ENCODE results near the gene ABR.

Gene ABR

GRCh38 chr17:1030684-1031532, 148.9 kb downstream of the ABR start:
- Histone ChIP-seq H3K36me3 (replicated peaks) (no peaks in the 10 kb centered on the region), H3K4me1 (no peaks in the 10 kb centered on the region), H3K9me3 (no peaks in the 10 kb centered on the region), H3K27me3 (ENCODE audit: low read depth) (no peaks in the 10 kb centered on the region), H3K4me3 (no peak overlapping the region)
- no peak for DNase-seq (ENCODE audit: low spot score in 2 of 2)
- in situ Hi-C loops (cut with MboI; ENCODE audit: low sequenced_read_pairs), result no loop called here

GRCh38 chr17:1029922-1030644, 149.7 kb downstream of the ABR start:
- H3K9me3 ChIP-seq, result no peaks in the 10 kb centered on the region
- no peaks in the 10 kb centered on the region for H3K27me3 ChIP-seq (ENCODE audit: low read depth)
- no peak overlapping the region for H3K4me3 ChIP-seq
- no peaks in the 10 kb centered on the region for H3K4me1 ChIP-seq
- in situ Hi-C loops (cut with MboI; ENCODE audit: low sequenced_read_pairs), result no loop called here
- no peak for DNase-seq (ENCODE audit: low spot score in 2 of 2)
- no peaks in the 10 kb centered on the region for H3K36me3 ChIP-seq (replicated peaks)

GRCh38 chr17:1029196-1029921, 150.4 kb downstream of the ABR start:
- H3K27me3 ChIP-seq (ENCODE audit: low read depth), result no peaks in the 10 kb centered on the region

GRCh38 chr17:1027044-1027443, 152.7 kb downstream of the ABR start:
- no peaks in the 10 kb centered on the region for H3K9me3 ChIP-seq
- H3K27me3 ChIP-seq (ENCODE audit: low read depth), result no peaks in the 10 kb centered on the region
- DNase-seq (ENCODE audit: low spot score in 2 of 2), result no peak
- no peaks in the 10 kb centered on the region for H3K4me1 ChIP-seq
- no peaks in the 10 kb centered on the region for H3K36me3 ChIP-seq (replicated peaks)
- no peak overlapping the region for H3K4me3 ChIP-seq
- in situ Hi-C loops (cut with MboI; ENCODE audit: low sequenced_read_pairs), result no loop called here

More at GRCh38 chr17:1029196-1029921, 150.4 kb downstream of the ABR start:
- Histone ChIP-seq H3K9me3 (no peaks in the 10 kb centered on the region), H3K4me1 (no peaks in the 10 kb centered on the region), H3K36me3 (replicated peaks) (no peaks in the 10 kb centered on the region), H3K4me3 (no peak overlapping the region)
- in situ Hi-C loops (cut with MboI; ENCODE audit: low sequenced_read_pairs), result no loop called here
- no peak for DNase-seq (ENCODE audit: low spot score in 2 of 2)

DNA sequence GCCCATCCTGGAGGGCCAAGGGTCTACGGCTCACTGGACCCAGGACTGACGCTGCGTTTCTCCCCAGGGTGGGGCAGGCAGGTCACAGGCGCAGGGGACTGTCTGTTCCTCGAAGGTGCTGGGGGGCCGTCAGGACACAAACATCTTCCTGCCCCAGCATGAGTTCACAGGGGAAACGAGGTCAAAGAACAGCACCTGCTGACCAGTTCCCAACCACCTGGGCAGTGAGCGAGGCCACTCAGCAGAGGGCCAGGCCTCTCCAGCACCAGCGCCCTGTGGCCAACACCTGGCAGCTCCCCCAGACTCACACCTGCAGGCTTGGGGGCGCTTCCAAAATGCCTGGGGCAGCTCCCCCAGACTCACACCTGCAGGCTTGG, 153.2 kb downstream of the ABR start:
- Histone ChIP-seq H3K36me3 (replicated peaks) (no peaks in the 10 kb centered on the region), H3K27me3 (ENCODE audit: low read depth) (no peaks in the 10 kb centered on the region), H3K9me3 (no peaks in the 10 kb centered on the region), H3K4me1 (no peaks in the 10 kb centered on the region), H3K4me3 (no peak overlapping the region)
- in situ Hi-C loops (cut with MboI; ENCODE audit: low sequenced_read_pairs), result no loop called here
- no peak for DNase-seq (ENCODE audit: low spot score in 2 of 2)

DNA sequence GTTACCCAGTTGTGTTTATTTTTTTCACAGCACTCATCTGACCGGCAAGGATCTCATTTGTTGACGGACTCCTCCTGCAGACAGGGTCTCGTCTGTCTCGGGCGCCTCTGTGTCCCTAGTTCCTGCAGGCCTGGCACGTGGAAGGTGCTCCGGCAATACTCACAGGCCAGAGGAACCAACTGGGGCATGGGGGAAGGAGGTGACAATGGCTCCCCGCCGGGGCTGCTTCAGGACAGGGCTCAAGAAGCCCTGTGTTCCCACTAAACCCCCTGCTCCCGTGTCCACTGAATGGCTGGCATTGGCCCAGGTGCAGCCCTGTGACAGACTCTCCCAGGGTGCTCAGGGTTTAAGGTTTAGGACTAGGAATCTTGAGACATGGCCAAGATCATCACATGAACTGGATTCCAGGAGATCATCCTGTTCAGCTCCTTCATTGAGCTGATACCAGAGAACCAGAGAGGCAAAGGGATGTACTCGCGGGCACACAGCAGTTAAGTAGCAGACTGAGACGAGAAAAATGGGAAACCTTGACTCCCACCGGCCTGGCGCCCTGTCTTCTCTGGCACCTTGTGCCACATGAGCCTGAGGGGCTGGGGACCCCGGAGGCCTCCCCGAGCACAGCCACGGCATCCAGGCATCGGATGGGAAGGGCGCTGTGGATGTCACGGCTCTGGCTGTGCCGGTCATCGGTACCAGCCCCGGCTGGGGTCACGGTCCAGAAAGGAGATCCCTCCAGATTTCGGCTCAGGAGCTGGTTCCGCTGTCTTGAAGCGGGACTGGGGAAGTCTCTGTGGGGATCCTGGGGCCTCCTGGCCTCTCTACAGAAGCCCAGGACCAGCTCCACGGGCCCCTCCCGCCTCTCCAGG, 153.8 kb downstream of the ABR start:
- no peak for DNase-seq (ENCODE audit: low spot score in 2 of 2)
- no peaks in the 10 kb centered on the region for H3K9me3 ChIP-seq
- H3K4me3 ChIP-seq, result no peak overlapping the region
- no peaks in the 10 kb centered on the region for H3K36me3 ChIP-seq (replicated peaks)
- in situ Hi-C loops (cut with MboI; ENCODE audit: low sequenced_read_pairs), result no loop called here
- H3K4me1 ChIP-seq, result no peaks in the 10 kb centered on the region
- no peaks in the 10 kb centered on the region for H3K27me3 ChIP-seq (ENCODE audit: low read depth)

DNA sequence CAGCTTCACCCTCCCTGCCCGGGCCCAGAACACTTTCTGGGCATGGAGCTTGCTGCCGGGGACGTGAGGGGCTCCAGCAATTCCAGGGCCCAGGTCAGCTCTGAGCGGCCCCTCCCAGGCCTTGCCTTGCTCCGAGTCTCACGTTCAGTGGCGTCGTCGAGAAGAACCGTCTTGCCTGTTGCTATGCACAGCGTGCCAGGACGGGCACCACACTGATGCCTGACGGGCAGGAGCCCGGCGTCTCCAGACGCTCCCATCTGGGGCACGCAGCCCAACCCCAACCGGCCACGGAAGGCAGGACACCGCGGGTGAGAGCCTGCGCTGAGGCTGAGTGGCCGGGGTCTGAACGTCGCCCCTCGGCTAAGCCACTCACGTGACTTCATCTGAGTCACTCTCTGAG, 155.7 kb downstream of the ABR start:
- Histone ChIP-seq H3K9me3 (no peaks in the 10 kb centered on the region), H3K4me1 (no peaks in the 10 kb centered on the region), H3K36me3 (replicated peaks) (no peaks in the 10 kb centered on the region), H3K4me3 (no peak overlapping the region), H3K27me3 (ENCODE audit: low read depth) (no peaks in the 10 kb centered on the region)
- in situ Hi-C loops (cut with MboI; ENCODE audit: low sequenced_read_pairs), result no loop called here
- DNase-seq (ENCODE audit: low spot score in 2 of 2), result no peak

DNA sequence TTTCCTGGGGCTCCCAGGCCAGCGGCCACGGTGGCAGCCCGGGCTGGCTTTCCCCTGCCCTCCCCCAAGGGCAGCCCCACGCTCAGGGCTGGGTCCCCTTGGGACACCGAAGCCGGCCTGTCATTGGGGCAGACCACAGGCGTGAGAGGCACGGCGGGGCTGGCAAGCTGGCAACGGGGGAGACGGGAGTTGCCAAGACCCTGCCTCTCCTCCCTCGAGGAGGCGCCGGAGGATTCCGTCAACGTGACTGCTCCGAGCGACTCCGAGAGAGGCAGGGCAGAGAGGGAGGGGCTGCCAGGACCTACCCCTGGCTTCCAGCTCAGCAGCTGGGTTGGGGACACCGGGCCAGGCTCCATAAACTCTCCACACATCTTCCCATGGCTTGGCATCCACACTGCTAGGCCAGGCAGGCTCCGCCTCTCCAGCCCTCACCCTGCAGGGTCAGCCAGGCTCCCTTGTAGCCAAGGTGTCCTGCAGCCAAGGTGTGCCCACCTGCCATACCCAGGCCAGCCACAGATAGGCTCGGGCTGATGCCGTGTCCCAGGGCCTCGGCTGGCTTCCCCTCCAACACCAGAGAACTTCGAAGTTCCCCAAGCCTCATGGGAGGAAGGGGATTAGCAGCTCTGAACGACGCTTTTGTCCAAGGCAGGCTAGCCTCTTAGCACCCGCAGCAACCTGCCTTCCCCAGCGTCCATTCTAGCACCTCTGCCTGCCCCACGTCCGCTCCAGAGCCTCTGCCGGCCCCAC, 157.3 kb downstream of the ABR start:
- DNase-seq (ENCODE audit: low spot score in 2 of 2), result no peak
- Histone ChIP-seq H3K9me3 (no peaks in the 10 kb centered on the region), H3K36me3 (replicated peaks) (no peaks in the 10 kb centered on the region), H3K4me1 (no peaks in the 10 kb centered on the region), H3K27me3 (ENCODE audit: low read depth) (no peaks in the 10 kb centered on the region), H3K4me3 (no peak overlapping the region)
- in situ Hi-C loops (cut with MboI; ENCODE audit: low sequenced_read_pairs), result no loop called here

- no peaks in the 10 kb centered on the region for H3K4me1 ChIP-seq
- DNase-seq (ENCODE audit: low spot score in 2 of 2), result no peak
- H3K36me3 ChIP-seq (replicated peaks), result no peaks in the 10 kb centered on the region
- in situ Hi-C loops (cut with MboI; ENCODE audit: low sequenced_read_pairs), result no loop called here
- H3K4me3 ChIP-seq, result no peak overlapping the region
- no peaks in the 10 kb centered on the region for H3K27me3 ChIP-seq (ENCODE audit: low read depth)
- H3K9me3 ChIP-seq, result no peaks in the 10 kb centered on the region
Measured at GRCh38 chr17:1021147-1021546, 158.6 kb downstream of the ABR start.

- in situ Hi-C loops (cut with MboI; ENCODE audit: low sequenced_read_pairs), result no loop called here
- Histone ChIP-seq H3K27me3 (ENCODE audit: low read depth) (no peaks in the 10 kb centered on the region), H3K4me1 (no peaks in the 10 kb centered on the region), H3K9me3 (no peaks in the 10 kb centered on the region), H3K4me3 (no peak overlapping the region), H3K36me3 (replicated peaks) (no peaks in the 10 kb centered on the region)
- no peak for DNase-seq (ENCODE audit: low spot score in 2 of 2)
Measured at GRCh38 chr17:1019451-1019850, 160.3 kb downstream of the ABR start.

DNA sequence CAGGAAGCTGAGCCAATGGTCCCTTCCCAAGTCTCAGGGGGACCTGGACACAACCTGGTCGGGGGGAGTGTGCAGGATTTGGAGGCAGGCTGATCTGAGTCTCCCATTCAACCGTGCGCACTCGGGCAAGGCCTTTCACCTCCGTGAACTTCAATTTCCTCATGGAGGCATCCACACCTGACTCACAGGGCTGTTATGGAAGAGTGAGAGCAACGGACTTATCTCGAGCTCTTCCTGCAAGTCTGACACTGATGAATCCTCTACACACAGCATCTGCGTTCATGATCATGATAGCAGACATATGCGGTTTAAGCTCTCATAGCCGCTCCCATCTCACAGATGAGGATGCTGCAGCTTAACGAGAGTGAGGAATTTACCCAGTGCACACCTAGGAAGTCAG, 161.2 kb downstream of the ABR start:
- Histone ChIP-seq H3K27me3 (ENCODE audit: low read depth) (no peaks in the 10 kb centered on the region), H3K4me1 (no peaks in the 10 kb centered on the region), H3K9me3 (no peaks in the 10 kb centered on the region), H3K4me3 (no peak overlapping the region), H3K36me3 (replicated peaks) (no peaks in the 10 kb centered on the region)
- DNase-seq (ENCODE audit: low spot score in 2 of 2), result no peak
- in situ Hi-C loops (cut with MboI; ENCODE audit: low sequenced_read_pairs), result no loop called here

GRCh38 chr17:1013729-1014090, 166.1 kb downstream of the ABR start:
- no peak for DNase-seq (ENCODE audit: low spot score in 2 of 2)
- in situ Hi-C loops (cut with MboI; ENCODE audit: low sequenced_read_pairs), result no loop called here
- Histone ChIP-seq H3K4me1 (no peaks in the 10 kb centered on the region), H3K27me3 (ENCODE audit: low read depth) (no peaks in the 10 kb centered on the region), H3K4me3 (no peak overlapping the region), H3K36me3 (replicated peaks) (no peaks in the 10 kb centered on the region), H3K9me3 (no peaks in the 10 kb centered on the region)

All from HAP-1 (cell line).